Measurements from ENCODE around the gene SRPK3. TPM values are rescaled to one million over a fixed set of nuclear protein-coding genes. Genes with fewer than 3 reads are reported as not detected.

SRPK3 gene
- total RNA-seq, 1 donor from 2014 or later, result 0.50 TPM

DNA sequence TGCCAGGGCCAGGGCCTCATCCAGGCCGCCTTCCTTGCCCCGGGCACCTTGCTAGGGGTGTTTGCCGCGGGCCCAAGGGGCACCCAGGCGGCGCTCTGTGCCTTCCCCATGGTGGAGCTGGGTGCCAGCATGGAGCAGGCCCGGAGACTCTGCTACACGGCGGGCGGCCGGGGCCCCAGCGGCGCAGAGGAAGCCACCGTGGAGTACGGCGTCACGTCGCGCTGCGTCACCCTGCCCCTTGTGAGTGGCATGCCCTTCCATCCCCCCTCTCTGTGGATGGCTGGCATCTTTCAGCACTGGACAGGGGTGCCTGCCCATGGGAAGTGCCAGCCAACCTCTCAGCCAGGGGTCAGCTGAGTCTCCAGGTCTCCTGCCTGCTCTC lies 13.2 kb upstream of the SRPK3 start:
- TF ChIP-seq, protein P1, sequence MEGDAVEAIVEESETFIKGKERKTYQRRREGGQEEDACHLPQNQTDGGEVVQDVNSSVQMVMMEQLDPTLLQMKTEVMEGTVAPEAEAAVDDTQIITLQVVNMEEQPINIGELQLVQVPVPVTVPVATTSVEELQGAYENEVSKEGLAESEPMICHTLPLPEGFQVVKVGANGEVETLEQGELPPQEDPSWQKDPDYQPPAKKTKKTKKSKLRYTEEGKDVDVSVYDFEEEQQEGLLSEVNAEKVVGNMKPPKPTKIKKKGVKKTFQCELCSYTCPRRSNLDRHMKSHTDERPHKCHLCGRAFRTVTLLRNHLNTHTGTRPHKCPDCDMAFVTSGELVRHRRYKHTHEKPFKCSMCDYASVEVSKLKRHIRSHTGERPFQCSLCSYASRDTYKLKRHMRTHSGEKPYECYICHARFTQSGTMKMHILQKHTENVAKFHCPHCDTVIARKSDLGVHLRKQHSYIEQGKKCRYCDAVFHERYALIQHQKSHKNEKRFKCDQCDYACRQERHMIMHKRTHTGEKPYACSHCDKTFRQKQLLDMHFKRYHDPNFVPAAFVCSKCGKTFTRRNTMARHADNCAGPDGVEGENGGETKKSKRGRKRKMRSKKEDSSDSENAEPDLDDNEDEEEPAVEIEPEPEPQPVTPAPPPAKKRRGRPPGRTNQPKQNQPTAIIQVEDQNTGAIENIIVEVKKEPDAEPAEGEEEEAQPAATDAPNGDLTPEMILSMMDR (IDR thresholded peaks at IDR 0.05), result no peak

DNA sequence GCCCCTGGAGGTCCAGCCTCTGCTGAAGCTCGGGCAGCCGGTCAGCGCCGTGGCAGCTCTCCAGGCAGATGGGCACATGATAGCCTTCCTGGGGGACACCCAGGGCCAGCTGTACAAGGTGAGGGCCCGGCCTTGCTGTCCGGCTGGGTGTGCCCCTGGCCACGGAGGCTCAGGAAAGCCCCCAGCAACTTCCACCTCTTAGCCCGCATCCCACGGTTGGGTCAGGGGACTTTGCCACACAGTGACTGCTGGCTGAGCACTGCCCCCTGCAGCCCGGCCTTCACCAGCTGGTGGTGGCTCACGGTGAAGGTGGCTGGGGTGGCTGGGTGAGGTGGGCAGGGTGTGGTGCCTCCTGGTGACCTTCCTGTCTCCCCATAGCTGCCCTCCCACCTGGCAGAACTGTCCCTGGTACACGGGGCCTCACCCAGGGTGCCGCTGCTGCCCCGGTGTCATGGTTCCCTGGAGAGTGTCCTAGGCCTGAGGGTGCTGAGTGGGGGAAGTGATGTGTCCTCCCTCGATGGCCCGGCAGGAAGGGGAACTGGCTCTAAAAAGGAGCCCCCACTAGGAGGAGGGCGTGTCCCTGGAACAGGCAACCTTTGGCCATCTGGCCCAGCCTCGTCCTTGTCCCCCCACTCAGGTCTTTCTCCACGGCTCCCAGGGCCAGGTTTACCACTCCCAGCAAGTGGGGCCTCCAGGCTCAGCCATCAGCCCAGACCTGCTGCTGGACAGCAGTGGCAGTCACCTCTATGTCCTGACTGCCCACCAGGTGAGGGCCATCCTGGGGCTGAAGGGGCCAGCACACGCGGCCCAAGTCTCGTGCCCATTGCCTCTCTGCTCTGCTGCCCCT lies 12.3 kb upstream of the SRPK3 start:
- Mint-ChIP-seq H3K36me3 (ENCODE audit: low read depth) (peaks cover 2% of the 10 kb centered on the region), H3K4me3 (ENCODE audit: unreplicated experiment) (no peak overlapping the region), H3K9me3 (ENCODE audit: low read depth) (no peaks in the 10 kb centered on the region), H3K27ac (ENCODE audit: unreplicated experiment) (no peak overlapping the region), H3K27me3 (ENCODE audit: low read depth) (no peaks in the 10 kb centered on the region), H3K4me1 (ENCODE audit: low read depth) (peaks cover 11% of the 10 kb centered on the region)
- TF ChIP-seq, protein P1 (IDR thresholded peaks at IDR 0.05), result peak; percentile 21
- DNase-seq (ENCODE audit: low spot score), result peak; percentile 91

More for the DNA sequence above, 13.2 kb upstream of the SRPK3 start:
- Mint-ChIP-seq H3K4me3 (ENCODE audit: unreplicated experiment) (no peak overlapping the region), H3K27ac (ENCODE audit: unreplicated experiment) (no peak overlapping the region), H3K4me1 (ENCODE audit: low read depth) (peaks cover 11% of the 10 kb centered on the region), H3K27me3 (ENCODE audit: low read depth) (no peaks in the 10 kb centered on the region), H3K36me3 (ENCODE audit: low read depth) (peaks cover 2% of the 10 kb centered on the region), H3K9me3 (ENCODE audit: low read depth) (no peaks in the 10 kb centered on the region)
- no peak for DNase-seq (ENCODE audit: low spot score)

DNA sequence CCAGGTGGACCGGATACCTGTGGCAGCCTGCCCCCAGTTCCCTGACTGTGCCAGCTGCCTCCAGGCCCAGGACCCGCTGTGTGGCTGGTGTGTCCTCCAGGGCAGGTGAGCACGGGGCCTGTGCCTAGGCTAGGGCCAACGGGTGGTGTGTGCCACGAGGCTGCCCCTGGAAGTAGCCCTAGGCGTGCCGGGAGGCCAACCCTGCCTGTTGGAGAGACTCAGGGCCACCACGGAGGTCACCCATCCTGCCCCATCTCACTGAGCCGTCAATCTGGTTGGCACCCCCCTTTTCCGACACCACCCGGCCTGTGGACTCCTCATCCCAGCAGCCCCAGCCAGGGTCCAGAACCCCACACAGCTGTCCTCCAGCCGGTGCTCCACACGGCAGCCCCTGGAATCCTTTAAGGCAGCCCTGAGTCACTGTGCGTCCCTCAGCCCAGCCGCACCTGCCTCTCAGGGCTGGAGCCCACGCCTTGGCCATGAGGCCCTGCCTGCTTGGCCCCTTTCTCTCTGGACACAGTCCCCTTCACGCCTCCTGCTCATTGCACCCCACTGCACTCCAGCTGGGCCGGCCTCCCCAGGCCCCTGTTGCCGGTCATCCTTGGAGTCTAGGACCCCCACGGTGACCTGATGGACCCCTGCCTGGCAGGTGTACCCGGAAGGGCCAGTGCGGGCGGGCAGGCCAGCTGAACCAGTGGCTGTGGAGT lies 11.5 kb upstream of the SRPK3 start:
- Mint-ChIP-seq H3K27me3 (ENCODE audit: low read depth) (no peaks in the 10 kb centered on the region), H3K4me1 (ENCODE audit: low read depth) (peaks cover 11% of the 10 kb centered on the region), H3K36me3 (ENCODE audit: low read depth) (peaks cover 2% of the 10 kb centered on the region), H3K4me3 (ENCODE audit: unreplicated experiment) (no peak overlapping the region), H3K27ac (ENCODE audit: unreplicated experiment) (no peak overlapping the region), H3K9me3 (ENCODE audit: low read depth) (no peaks in the 10 kb centered on the region)
- TF ChIP-seq, protein P1 (IDR thresholded peaks at IDR 0.05), result no peak
- peak; percentile 94 for DNase-seq (ENCODE audit: low spot score)

DNA sequence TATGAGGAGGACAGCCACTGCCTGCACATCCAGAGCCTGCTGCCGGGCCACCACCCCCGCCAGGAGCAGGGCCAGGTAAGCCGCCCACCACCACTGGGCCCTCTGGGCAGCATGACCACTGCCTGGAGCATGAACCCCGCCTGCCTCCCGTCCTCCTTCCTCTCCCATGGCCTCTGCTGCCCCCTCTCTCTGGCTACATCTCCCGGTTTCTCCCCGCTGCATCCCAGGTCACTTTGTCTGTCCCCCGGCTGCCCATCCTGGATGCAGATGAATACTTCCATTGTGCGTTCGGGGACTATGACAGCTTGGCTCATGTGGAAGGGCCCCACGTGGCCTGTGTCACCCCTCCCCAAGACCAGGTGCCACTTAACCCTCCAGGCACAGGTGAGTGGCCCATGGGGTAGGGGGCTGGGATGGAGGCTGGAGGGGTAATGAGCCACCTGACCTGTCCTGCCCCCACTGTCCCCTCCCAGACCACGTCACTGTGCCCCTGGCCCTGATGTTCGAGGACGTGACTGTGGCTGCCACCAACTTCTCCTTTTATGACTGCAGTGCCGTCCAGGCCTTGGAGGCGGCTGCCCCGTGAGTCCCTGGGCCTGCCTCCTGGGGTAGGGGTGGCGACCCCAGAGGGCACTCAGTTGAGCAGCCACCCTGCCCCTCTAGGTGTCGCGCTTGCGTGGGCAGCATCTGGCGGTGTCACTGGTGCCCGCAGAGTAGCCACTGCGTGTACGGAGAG lies 10.8 kb upstream of the SRPK3 start:
- DNase-seq (ENCODE audit: low spot score), result no peak
- Mint-ChIP-seq H3K27ac (ENCODE audit: unreplicated experiment) (no peak overlapping the region), H3K4me3 (ENCODE audit: unreplicated experiment) (no peak overlapping the region), H3K27me3 (ENCODE audit: low read depth) (no peaks in the 10 kb centered on the region), H3K9me3 (ENCODE audit: low read depth) (no peaks in the 10 kb centered on the region), H3K36me3 (ENCODE audit: low read depth) (peaks cover 2% of the 10 kb centered on the region), H3K4me1 (ENCODE audit: low read depth) (peaks cover 11% of the 10 kb centered on the region)
- TF ChIP-seq, protein P1 (IDR thresholded peaks at IDR 0.05), result no peak
